ENCODE data around the gene MRPS18A. TPM values are rescaled to one million over a fixed set of nuclear protein-coding genes. Genes with fewer than 3 reads are reported as not detected.

MRPS18A gene
- total and polyA plus RNA-seq, 2 of the 8 experiments (the other 6 are each of a cell fraction or from before 2014, with no cell fraction given): 48.3 to 121 TPM

GRCh38 chr6:43671011-43671800, 16.4 kb downstream of the MRPS18A start:
- Histone ChIP-seq H3K4me1 (replicated peaks in 1 of 4; ENCODE audit: control insufficient read depth in 3 of 4, insufficient read depth in 4 of 4, low read length in 3 of 4) (peaks cover 5 to 27% (median 22%) of the 10 kb centered on the region in 4 experiments), H3K56ac (replicated peaks; ENCODE audit: insufficient read length, low read depth, low read length) (no peak overlapping the region), H3K23ac (ENCODE audit: insufficient read length) (no peak overlapping the region), H3K79me2 (ENCODE audit: control insufficient read depth in 1 of 2, insufficient read depth in 2 of 2, low read length in 2 of 2) (no peaks in the 10 kb centered on the region), H3K9ac (replicated peaks in 1 of 4; ENCODE audit: extremely low read depth in 1 of 4, low read depth in 3 of 4, low read length in 3 of 4) (no peak overlapping the region), H3K27me3 (replicated peaks in 1 of 4; ENCODE audit: control insufficient read depth in 3 of 4, extremely low read depth in 1 of 4, insufficient read depth in 3 of 4, low read length in 3 of 4) (no peaks in the 10 kb centered on the region), H4K5ac (ENCODE audit: insufficient read length, low read depth, low read length) (no peak overlapping the region), H3K18ac (ENCODE audit: extremely low read depth, low read length) (no peak overlapping the region), H2BK12ac (ENCODE audit: low read depth, low read length) (no peak overlapping the region), H2BK15ac (ENCODE audit: low read length) (no peak overlapping the region), H3K36me3 (ENCODE audit: control insufficient read depth in 2 of 4, insufficient read depth in 4 of 4, low read length in 3 of 4) (peaks cover 19 to 43% (median 25%) of the 10 kb centered on the region in 4 experiments; a peak in 7 of 8 replicates), H2AK5ac (ENCODE audit: low read depth, low read length) (no peak overlapping the region), H2AFZ (ENCODE audit: low read length) (no peak overlapping the region), H3K23me2 (ENCODE audit: low read depth, low read length) (peaks cover 3% of the 10 kb centered on the region; the same call in 1 of the 2 replicates), H3K27ac (ENCODE audit: low read depth, low read length) (no peak overlapping the region), H2BK20ac (ENCODE audit: low read length) (no peak overlapping the region), H3K14ac (ENCODE audit: insufficient read length) (no peak overlapping the region), H3K79me1 (ENCODE audit: low read depth, low read length) (no peaks in the 10 kb centered on the region), H3K4ac (replicated peaks; ENCODE audit: insufficient read length, low read depth, low read length) (no peak overlapping the region), H3K4me2 (ENCODE audit: insufficient read depth in 1 of 2, low read depth in 2 of 2, low read length in 2 of 2) (no peak overlapping the region), H2BK5ac (ENCODE audit: low read depth, low read length) (no peak overlapping the region), H3K9me3 (ENCODE audit: insufficient read depth in 2 of 2, low read depth in 1 of 2, low read length in 1 of 2) (no peaks in the 10 kb centered on the region), H3K4me3 (ENCODE audit: extremely low read depth in 1 of 4, insufficient read depth in 2 of 4, low read depth in 3 of 4, low read length in 4 of 4) (no peak overlapping the region), H4K20me1 (replicated peaks in 1 of 2; ENCODE audit: control insufficient read depth in 1 of 2, insufficient read depth in 2 of 2, low read length in 2 of 2) (peaks cover 0 to 4% of the 10 kb centered on the region in 2 experiments), H4K8ac (ENCODE audit: extremely low read depth, insufficient read depth, low read length) (no peak overlapping the region), H4K91ac (replicated peaks; ENCODE audit: insufficient read length, low read length) (no peak overlapping the region), H2BK120ac (replicated peaks; ENCODE audit: low read depth, low read length) (no peak overlapping the region)
- DNase-seq (ENCODE audit: low read depth in 1 of 2, low spot score in 2 of 2) (no peak), FAIRE-seq (no peak)
- 93% methylated on average over 8 of the region's 8 CpGs; no CpG with 5 or more reads in 1 of the 2 experiments for WGBS, 2 experiments (ENCODE audit: extremely low coverage in 1 of 2, insufficient coverage in 1 of 2, insufficient read length in 1 of 2, insufficient replicate concordance in 2 of 2, low coverage in 1 of 2, low lambda C conversion rate in 2 of 2, missing lambda C conversion rate in 1 of 2)
- POLR2A ChIA-PET (ENCODE audit: partially characterized antibody): interaction anchor here (1.5 to 10.0 kb wide), 5 partner anchors 9 to 41 kb away, joined by 4 to 85 read pairs (median 7); partner anchors contain the start of genes GTPBP2 and MRPS18A
- TF ChIP-seq SRF (IDR thresholded peaks at IDR 0.05; ENCODE audit: low read depth, low read length) (no peak), RAD21 (IDR thresholded peaks at IDR 0.05 in 1 of 2, conservative IDR thresholded peaks at IDR 0.05 in 1 of 2; ENCODE audit: low read depth in 2 of 2, low read length in 2 of 2) (no peak), JUN (IDR thresholded peaks at IDR 0.05; ENCODE audit: low read depth, low read length) (no peak), POLR2AphosphoS5 (IDR thresholded peaks at IDR 0.05; ENCODE audit: low read depth, low read length) (no peak; the same call in 1 of the 2 replicates), HDAC2 (IDR thresholded peaks at IDR 0.05; ENCODE audit: borderline replicate concordance in 1 of 2, low read depth in 2 of 2, low read length in 2 of 2) (no peak)
- CTCF ChIA-PET (ENCODE audit: partially characterized antibody): interaction anchor here (0.9 to 12.6 kb wide), 11 partner anchors 8 to 408 kb away, joined by 3 to 146 read pairs (median 22); partner anchors contain the start of gene VEGFA

All from H1 (cell line).